HepG2 (cell line): ENCODE data around the gene XPNPEP2. TPM values are rescaled to one million over a fixed set of nuclear protein-coding genes. Genes with fewer than 3 reads are reported as not detected.

Experiments
- ATAC-seq: fragments of 200-7000 bp; cut with Tn5 transposase; 3 replicates; pipeline ENCODE4 v1.9.1; 2020; ENCODE audit warnings: mild to moderate bottlenecking, moderate library complexity
- BruUV-seq: library from RNA; stranded (reverse); fragments of 400-500 nt; replicated peaks from 2 replicates; lab custom pipeline; 2021; lab: Mats Ljungman, UMichigan
- CTCF ChIA-PET: fragments of 300-600 bp; formaldehyde crosslinking; extraction: SDS; loops from one replicate; lab custom pipeline; 2021; ENCODE audit warnings: low total read pairs, inconsistent platforms, low intra/inter-chr PET ratio; lab: Yijun Ruan, JAX
- POLR2A ChIA-PET: fragments of 350-600 bp; sonication (Branson Sonifier 250); formaldehyde crosslinking; loops from one replicate; lab custom pipeline; 2020; ENCODE audit warnings: antibody characterized with exemption, inconsistent platforms; lab: Yijun Ruan, JAX
- DNase-seq: peaks from one replicate; pipeline ENCODE4 v3.0.0-alpha.2; 2015; ENCODE audit warnings: low spot score
- FAIRE-seq: peaks from 3 replicates; lab custom pipeline; 2011; peaks lifted over from hg19 to GRCh38; lab: Jason Lieb, UNC
- H2AFZ ChIP-seq: one replicate; pipeline ENCODE4 v1.6.1; 2011; ENCODE audit warnings: low read length, inconsistent platforms
- H3K27ac ChIP-seq: fragments of 300-600 bp; 3 replicates; pipeline ENCODE4 v1.8.0; 2011; ENCODE audit warnings: mixed run types, mild to moderate bottlenecking, mixed read lengths, low read length, inconsistent platforms; ENCODE audit not compliant: insufficient read depth; ENCODE audit errors: extremely low read length
- H3K27me3 ChIP-seq, 2 experiments: fragments of 200-600 bp in 1 of 2; 2 replicates in 1 of 2; 3 replicates in 1 of 2; pipeline versions ENCODE4 v1.6.0 to v1.8.0; 2011; ENCODE audit warnings: low read length in 2 of 2, mild to moderate bottlenecking in 2 of 2, moderate library complexity in 2 of 2, inconsistent platforms in 1 of 2; ENCODE audit not compliant: insufficient read depth in 2 of 2, control insufficient read depth in 1 of 2
- H3K36me3 ChIP-seq, 2 experiments: fragments of 200-600 bp in 1 of 2; replicated peaks in 1 of 2; 2 replicates in 1 of 2; 3 replicates in 1 of 2; pipeline versions ENCODE4 v1.5.1 to v1.8.0; 2011; ENCODE audit warnings: low read length in 2 of 2, inconsistent platforms in 1 of 2; ENCODE audit not compliant: insufficient read depth in 2 of 2, control insufficient read depth in 1 of 2
- H3K4me1 ChIP-seq: 2 replicates; pipeline ENCODE4 v1.5.1; 2012; ENCODE audit warnings: low read length, inconsistent platforms; ENCODE audit not compliant: insufficient read depth
- H3K4me2 ChIP-seq: 2 replicates; pipeline ENCODE4 v1.6.0; 2011; ENCODE audit warnings: low read depth, low read length, inconsistent platforms
- H3K4me3 ChIP-seq, 3 experiments: fragments of 200-600 bp in 1 of 3; sonication (generic), shearing (Covaris generic) in 1 of 3; replicated peaks in 1 of 3; 2 replicates each; pipeline ENCODE4 v1.5.1; 2011 to 2016; ENCODE audit warnings: low read length in 3 of 3, inconsistent platforms in 2 of 3, low read depth in 2 of 3, mild to moderate bottlenecking in 2 of 3, control low read depth in 1 of 3, mixed read lengths in 1 of 3; ENCODE audit not compliant: insufficient read depth in 1 of 3
- H3K79me2 ChIP-seq: one replicate; pipeline ENCODE4 v1.6.1; 2011; ENCODE audit warnings: low read length, inconsistent platforms; ENCODE audit not compliant: insufficient read depth
- H3K9ac ChIP-seq: 2 replicates; pipeline ENCODE4 v1.6.0; 2011; ENCODE audit warnings: mild to moderate bottlenecking, low read depth, low read length, inconsistent platforms; ENCODE audit not compliant: insufficient read depth
- H3K9me3 ChIP-seq: 2 replicates; pipeline ENCODE4 v1.5.1; 2012; ENCODE audit warnings: mild to moderate bottlenecking, low read length
- H4K20me1 ChIP-seq: 2 replicates; pipeline ENCODE4 v1.6.0; 2011; ENCODE audit warnings: inconsistent platforms, mild to moderate bottlenecking, low read length, moderate library complexity; ENCODE audit not compliant: insufficient read depth
- ATF1 ChIP-seq: IDR thresholded peaks from 2 replicates; pipeline ENCODE4 v1.6.1; 2016; ENCODE audit warnings: mild to moderate bottlenecking, control low read depth
- CREB1 ChIP-seq, 2 experiments: fragments of 450-650 bp in 1 of 2; IDR thresholded peaks; 2 replicates each; pipeline ENCODE4 v1.6.1; 2016 to 2017; ENCODE audit warnings: control low read depth in 1 of 2, mild to moderate bottlenecking in 1 of 2, missing compliant biosample characterization in 1 of 2, missing genetic modification characterization in 1 of 2
- HNF4A ChIP-seq: sonication (generic); formaldehyde crosslinking; IDR thresholded peaks from 2 replicates; pipeline ENCODE4 v1.4.0; 2020; ENCODE audit warnings: missing genetic modification reagents
- NFYB ChIP-seq: sonication (generic); formaldehyde crosslinking; IDR thresholded peaks from 2 replicates; pipeline ENCODE4 v1.4.0; 2020; ENCODE audit warnings: missing genetic modification reagents
- NFYC ChIP-seq: IDR thresholded peaks from 2 replicates; pipeline ENCODE4 v1.6.1; 2016; ENCODE audit warnings: missing genetic modification reagents, missing compliant biosample characterization
- NR2C2 ChIP-seq: sonication (generic); formaldehyde crosslinking; IDR thresholded peaks from 2 replicates; pipeline ENCODE4 v1.4.0; 2020; ENCODE audit warnings: missing genetic modification reagents, mild to moderate bottlenecking, moderate library complexity, borderline replicate concordance
- PAWR ChIP-seq: sonication (generic); formaldehyde crosslinking; IDR thresholded peaks from 2 replicates; pipeline ENCODE4 v1.4.0; 2020; ENCODE audit warnings: missing genetic modification reagents, mild to moderate bottlenecking, borderline replicate concordance
- PCBP2 ChIP-seq: fragments of 200-400 bp; formaldehyde crosslinking; optimal IDR thresholded peaks from 2 replicates; pipeline ENCODE3; 2018; ENCODE audit warnings: low read length, low read depth; ENCODE audit not compliant: poor library complexity, severe bottlenecking
- PHF21A ChIP-seq: sonication (generic); formaldehyde crosslinking; IDR thresholded peaks from 2 replicates; pipeline ENCODE4 v1.5.0; 2020; ENCODE audit warnings: mild to moderate bottlenecking, missing genetic modification reagents
- SMAD3 ChIP-seq: sonication (generic); formaldehyde crosslinking; IDR thresholded peaks from 2 replicates; pipeline ENCODE4 v1.4.0; 2020; ENCODE audit warnings: missing genetic modification reagents
- ZKSCAN5 ChIP-seq: sonication (generic); formaldehyde crosslinking; IDR thresholded peaks from 2 replicates; pipeline ENCODE4 v1.5.1; 2020; ENCODE audit warnings: mild to moderate bottlenecking, missing genetic modification reagents
- ZNF17 ChIP-seq: sonication (generic); formaldehyde crosslinking; IDR thresholded peaks from 2 replicates; pipeline ENCODE4 v1.5.0; 2020; ENCODE audit warnings: mild to moderate bottlenecking, missing genetic modification reagents
- ZNF605 ChIP-seq: sonication (generic); formaldehyde crosslinking; IDR thresholded peaks from 2 replicates; pipeline ENCODE4 v1.8.0; 2022; ENCODE audit warnings: mild to moderate bottlenecking, missing genetic modification reagents
- WGBS: methylation state at CpG from one replicate; pipeline ENCODE4 v1.1.6; 2017; ENCODE audit warnings: low lambda C conversion rate; 5-methylcytosine and 5-hydroxymethylcytosine counted together
- in situ Hi-C: cut with HindIII; loops from 2 replicates; pipeline ENCODE4 v1.10.0; 2017; ENCODE audit warnings: low pct_unique_long_range_greater_than_20kb; ENCODE audit not compliant: extremely low pct_ligation_motif_present
- intact Hi-C: fragments of 100-400 bp; cut with micrococcal nuclease; formaldehyde crosslinking; loops from one replicate; pipeline ENCODE4 v1.10.0; 2022; ENCODE audit not compliant: unreplicated experiment
- polyA plus RNA-seq, 8 experiments: library from polyadenylated mRNA; depleted of rRNA in 3 of 8; stranded (reverse) in 7 of 8; unstranded in 1 of 8; fragments of >200 nt; fragmentation: Illumina TruSeq in 4 of 8; extraction: Trizol in 4 of 8; gene quantifications; 2 replicates each; pipeline versions ENCODE4 v1.2.1 to v1.2.3, GENCODE V29; 2011 to 2016; ENCODE audit warnings: low read depth in 4 of 8, missing spikeins in 1 of 8, mixed read lengths in 1 of 8; ENCODE audit not compliant: insufficient read depth in 1 of 8
- total RNA-seq, 5 experiments: library from RNA; depleted of rRNA; stranded (reverse); fragments of >200 nt; fragmentation: Illumina TruSeq; extraction: Trizol; gene quantifications; 2 replicates each; pipeline ENCODE4 v1.2.3, GENCODE V29; 2016; ENCODE audit warnings: low read depth in 1 of 5
- TF ChIP-seq, protein P1 (sequence below): sonication (generic); formaldehyde crosslinking; IDR thresholded peaks from 2 replicates; pipeline ENCODE4 v1.4.0; 2020; ENCODE audit warnings: missing genetic modification reagents, borderline replicate concordance
- TF ChIP-seq, protein P2 (sequence below): IDR thresholded peaks from 2 replicates; pipeline ENCODE4 v1.6.1; 2016; ENCODE audit warnings: missing genetic modification reagents, missing compliant biosample characterization
- TF ChIP-seq, protein P3 (sequence below): sonication (generic); formaldehyde crosslinking; IDR thresholded peaks from 2 replicates; pipeline ENCODE4 v1.5.0; 2020; ENCODE audit warnings: mild to moderate bottlenecking, missing genetic modification reagents
- TF ChIP-seq, protein P4 (sequence below): sonication (generic); formaldehyde crosslinking; IDR thresholded peaks from 2 replicates; pipeline ENCODE4 v1.5.0; 2020; ENCODE audit warnings: missing genetic modification reagents

The XPNPEP2 gene
- total and polyA plus RNA-seq, 2 of the 13 experiments (the other 11 are each of a cell fraction or from before 2014, with no cell fraction given): 1.1 to 1.8 TPM

DNA sequence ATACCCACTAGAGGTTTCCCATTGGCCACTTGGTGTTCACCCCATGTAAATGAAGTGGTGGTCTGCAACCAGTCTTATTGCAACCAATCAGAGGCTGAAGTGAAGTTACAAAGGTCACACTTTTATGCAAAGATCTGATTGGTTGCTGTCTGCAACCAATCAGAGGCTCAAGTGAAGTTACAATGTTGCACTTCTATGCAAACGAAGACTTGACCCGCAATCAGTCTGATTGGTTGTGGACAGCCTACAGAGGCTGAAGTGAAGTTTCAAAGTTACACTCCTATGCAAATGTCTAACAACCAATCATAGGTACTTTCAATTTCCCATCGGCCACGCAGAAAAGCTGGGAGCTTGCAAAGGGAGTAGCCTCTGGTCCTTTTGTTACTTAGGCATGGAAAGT, 22.3 kb upstream of the XPNPEP2 start:
- H3K4me1 ChIP-seq: peaks cover 26% of the 10 kb centered on the region
- peak; percentile 97 for ATAC-seq
- H3K9me3 ChIP-seq: no peaks in the 10 kb centered on the region
- no peaks in the 10 kb centered on the region for H3K36me3 ChIP-seq
- CTCF ChIA-PET: no interaction called here
- H4K20me1 ChIP-seq: no peaks in the 10 kb centered on the region
- peak overlapping the region; percentile 54 for H2AFZ ChIP-seq
- H3K79me2 ChIP-seq: no peaks in the 10 kb centered on the region
- no TSS peak for BruUV-seq
- H3K9ac ChIP-seq: no peak overlapping the region
- in situ Hi-C loops: no loop called here
- TF ChIP-seq, protein P1, sequence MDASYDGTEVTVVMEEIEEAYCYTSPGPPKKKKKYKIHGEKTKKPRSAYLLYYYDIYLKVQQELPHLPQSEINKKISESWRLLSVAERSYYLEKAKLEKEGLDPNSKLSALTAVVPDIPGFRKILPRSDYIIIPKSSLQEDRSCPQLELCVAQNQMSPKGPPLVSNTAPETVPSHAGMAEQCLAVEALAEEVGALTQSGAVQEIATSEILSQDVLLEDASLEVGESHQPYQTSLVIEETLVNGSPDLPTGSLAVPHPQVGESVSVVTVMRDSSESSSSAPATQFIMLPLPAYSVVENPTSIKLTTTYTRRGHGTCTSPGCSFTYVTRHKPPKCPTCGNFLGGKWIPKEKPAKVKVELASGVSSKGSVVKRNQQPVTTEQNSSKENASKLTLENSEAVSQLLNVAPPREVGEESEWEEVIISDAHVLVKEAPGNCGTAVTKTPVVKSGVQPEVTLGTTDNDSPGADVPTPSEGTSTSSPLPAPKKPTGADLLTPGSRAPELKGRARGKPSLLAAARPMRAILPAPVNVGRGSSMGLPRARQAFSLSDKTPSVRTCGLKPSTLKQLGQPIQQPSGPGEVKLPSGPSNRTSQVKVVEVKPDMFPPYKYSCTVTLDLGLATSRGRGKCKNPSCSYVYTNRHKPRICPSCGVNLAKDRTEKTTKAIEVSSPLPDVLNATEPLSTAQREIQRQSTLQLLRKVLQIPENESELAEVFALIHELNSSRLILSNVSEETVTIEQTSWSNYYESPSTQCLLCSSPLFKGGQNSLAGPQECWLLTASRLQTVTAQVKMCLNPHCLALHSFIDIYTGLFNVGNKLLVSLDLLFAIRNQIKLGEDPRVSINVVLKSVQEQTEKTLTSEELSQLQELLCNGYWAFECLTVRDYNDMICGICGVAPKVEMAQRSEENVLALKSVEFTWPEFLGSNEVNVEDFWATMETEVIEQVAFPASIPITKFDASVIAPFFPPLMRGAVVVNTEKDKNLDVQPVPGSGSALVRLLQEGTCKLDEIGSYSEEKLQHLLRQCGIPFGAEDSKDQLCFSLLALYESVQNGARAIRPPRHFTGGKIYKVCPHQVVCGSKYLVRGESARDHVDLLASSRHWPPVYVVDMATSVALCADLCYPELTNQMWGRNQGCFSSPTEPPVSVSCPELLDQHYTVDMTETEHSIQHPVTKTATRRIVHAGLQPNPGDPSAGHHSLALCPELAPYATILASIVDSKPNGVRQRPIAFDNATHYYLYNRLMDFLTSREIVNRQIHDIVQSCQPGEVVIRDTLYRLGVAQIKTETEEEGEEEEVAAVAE (CRISPR knock-in tag): peak; percentile 66; the same call in 1 of the 2 replicates
- no peak for TF ChIP-seq ZNF605
- peak; percentile 49; the same call in 1 of the 2 replicates for TF ChIP-seq PHF21A (CRISPR knock-in tag)
- 0 out of 2 replicates have a peak, but pooled peaks have one; percentile 27 for TF ChIP-seq ATF1 (CRISPR knock-in tag)
- TF ChIP-seq SMAD3 (CRISPR knock-in tag): no peak
- TF ChIP-seq, protein P2, sequence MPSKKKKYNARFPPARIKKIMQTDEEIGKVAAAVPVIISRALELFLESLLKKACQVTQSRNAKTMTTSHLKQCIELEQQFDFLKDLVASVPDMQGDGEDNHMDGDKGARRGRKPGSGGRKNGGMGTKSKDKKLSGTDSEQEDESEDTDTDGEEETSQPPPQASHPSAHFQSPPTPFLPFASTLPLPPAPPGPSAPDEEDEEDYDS (CRISPR knock-in tag): 0 out of 2 replicates have a peak, but pooled peaks have one; percentile 11
- TF ChIP-seq NR2C2 (CRISPR knock-in tag): peak; percentile 37; the same call in 1 of the 2 replicates
- TF ChIP-seq, protein P3, sequence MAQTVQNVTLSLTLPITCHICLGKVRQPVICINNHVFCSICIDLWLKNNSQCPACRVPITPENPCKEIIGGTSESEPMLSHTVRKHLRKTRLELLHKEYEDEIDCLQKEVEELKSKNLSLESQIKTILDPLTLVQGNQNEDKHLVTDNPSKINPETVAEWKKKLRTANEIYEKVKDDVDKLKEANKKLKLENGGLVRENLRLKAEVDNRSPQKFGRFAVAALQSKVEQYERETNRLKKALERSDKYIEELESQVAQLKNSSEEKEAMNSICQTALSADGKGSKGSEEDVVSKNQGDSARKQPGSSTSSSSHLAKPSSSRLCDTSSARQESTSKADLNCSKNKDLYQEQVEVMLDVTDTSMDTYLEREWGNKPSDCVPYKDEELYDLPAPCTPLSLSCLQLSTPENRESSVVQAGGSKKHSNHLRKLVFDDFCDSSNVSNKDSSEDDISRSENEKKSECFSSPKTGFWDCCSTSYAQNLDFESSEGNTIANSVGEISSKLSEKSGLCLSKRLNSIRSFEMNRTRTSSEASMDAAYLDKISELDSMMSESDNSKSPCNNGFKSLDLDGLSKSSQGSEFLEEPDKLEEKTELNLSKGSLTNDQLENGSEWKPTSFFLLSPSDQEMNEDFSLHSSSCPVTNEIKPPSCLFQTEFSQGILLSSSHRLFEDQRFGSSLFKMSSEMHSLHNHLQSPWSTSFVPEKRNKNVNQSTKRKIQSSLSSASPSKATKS (CRISPR knock-in tag): no peak
- 0 out of 2 replicates have a peak, but pooled peaks have one; percentile 14 for TF ChIP-seq HNF4A
- TF ChIP-seq CREB1 (IDR thresholded peaks at IDR 0.05): no peak
- TF ChIP-seq CREB1 (CRISPR knock-in tag; IDR thresholded peaks at IDR 0.05): peak; percentile 37; the same call in 1 of the 2 replicates
- TF ChIP-seq PAWR: no peak
- peak; percentile 75 for TF ChIP-seq NFYC (CRISPR knock-in tag)
- no peak for TF ChIP-seq ZNF17 (CRISPR knock-in tag)
- no peak for TF ChIP-seq PCBP2
- no peak for TF ChIP-seq ZKSCAN5 (CRISPR knock-in tag)
- peak; percentile 74 for TF ChIP-seq NFYB
- TF ChIP-seq, protein P4, sequence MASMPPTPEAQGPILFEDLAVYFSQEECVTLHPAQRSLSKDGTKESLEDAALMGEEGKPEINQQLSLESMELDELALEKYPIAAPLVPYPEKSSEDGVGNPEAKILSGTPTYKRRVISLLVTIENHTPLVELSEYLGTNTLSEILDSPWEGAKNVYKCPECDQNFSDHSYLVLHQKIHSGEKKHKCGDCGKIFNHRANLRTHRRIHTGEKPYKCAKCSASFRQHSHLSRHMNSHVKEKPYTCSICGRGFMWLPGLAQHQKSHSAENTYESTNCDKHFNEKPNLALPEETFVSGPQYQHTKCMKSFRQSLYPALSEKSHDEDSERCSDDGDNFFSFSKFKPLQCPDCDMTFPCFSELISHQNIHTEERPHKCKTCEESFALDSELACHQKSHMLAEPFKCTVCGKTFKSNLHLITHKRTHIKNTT (CRISPR knock-in tag): no peak
- TF ChIP-seq, all 625 proteins: peak for 9
- DNase-seq (peak; percentile 68), FAIRE-seq (peak; percentile 75)
- Histone ChIP-seq H3K4me3 (peak overlapping the region in 2 of 3 experiments; percentile 23 to 44; a peak in 2 of 6 replicates), H3K27ac (peak overlapping the region; percentile 48), H3K4me2 (peak overlapping the region; percentile 68), H3K27me3 (no peaks in the 10 kb centered on the region)
- intact Hi-C loops: no loop called here
- 0% methylated on average over 2 of the region's 4 CpGs for WGBS
- POLR2A ChIA-PET: no interaction called here
